ENCODE measurements around the gene MRPS14.

Gene MRPS14

DNA sequence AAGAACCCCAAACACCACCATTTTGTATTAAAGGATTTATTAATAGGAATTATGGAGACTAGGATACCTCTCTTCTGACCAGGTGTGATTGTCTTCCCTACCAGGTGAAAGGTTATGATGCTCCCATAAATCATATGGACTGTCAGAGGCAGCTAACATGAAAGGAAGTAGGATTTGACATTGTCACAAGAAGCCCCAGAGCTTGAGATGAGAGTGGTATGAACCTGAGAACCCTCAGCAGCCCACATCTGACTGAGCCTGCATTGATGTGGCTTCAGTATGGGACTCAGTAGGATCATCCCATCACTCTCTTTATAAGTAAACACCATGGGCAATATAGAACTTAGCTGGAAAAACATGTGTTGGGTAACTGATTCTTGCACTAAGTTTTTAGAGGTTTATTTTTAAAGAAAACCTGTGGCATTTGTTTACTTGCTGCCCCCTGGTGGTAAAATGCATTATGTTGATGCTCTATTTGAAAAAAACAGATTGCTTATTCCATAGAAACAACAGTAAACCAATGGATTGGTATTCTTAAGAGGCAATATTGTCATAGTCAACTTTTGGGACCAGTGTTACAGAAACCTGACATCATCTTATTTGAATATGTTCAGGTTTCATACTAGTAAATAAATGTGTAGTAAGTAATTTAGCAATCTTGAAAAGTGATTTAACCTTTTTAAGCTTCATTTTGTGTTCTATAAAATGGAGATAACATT lies 40.1 kb downstream of the MRPS14 start:
- DNase-seq (ENCODE audit: low read depth): no peak

DNA sequence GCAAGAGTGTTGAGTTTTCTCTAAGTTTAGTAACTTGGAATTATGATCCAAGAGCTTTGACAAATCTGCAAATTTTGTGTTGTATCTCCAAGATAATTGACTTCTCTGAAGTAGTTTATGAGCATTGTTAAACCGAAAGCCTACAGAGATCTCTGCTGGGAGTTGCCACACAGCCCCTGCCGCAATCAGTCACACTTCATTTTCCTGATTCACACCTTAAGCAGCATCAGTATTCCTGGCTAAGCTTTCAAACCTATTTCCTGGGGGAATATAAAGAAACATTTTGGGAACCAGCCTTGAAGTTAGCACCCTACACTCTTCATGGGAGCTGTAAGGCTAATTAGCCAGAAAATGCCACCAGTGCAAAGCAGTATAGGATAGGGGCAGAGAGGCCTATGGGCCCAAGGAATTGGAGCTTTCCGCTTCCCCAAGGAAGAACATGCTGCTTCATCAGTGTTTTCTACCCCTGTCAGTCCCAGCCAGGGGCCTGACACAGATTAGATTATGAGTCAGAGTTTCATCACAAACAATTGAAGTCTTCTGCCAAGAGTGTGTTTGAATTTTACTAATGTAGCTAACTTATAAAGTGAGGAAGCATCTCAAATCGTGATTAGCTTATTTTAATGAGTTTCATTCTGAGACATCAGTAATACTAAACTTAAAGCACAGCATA lies 46.7 kb downstream of the MRPS14 start:
- no peak for DNase-seq (ENCODE audit: low read depth)

DNA sequence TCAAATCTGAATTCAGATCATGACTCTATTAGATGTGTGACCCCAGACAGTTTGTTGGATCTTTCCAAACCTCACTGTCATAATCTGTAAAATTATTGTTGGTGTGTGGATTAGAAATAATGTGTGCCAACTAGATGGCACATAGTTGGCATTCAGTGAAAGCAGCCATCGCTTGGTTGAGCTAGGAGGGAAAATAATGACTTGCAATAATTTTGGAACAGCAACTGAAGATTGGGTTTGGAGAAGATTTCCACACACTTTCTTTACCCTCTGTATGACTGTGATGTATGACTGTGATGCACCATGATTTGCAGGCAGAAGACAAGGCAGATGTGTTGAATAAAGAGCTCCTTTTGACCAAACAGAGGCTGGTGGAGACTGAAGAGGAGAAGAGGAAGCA lies 47.5 kb downstream of the MRPS14 start:
- no peak for DNase-seq (ENCODE audit: low read depth)

DNA sequence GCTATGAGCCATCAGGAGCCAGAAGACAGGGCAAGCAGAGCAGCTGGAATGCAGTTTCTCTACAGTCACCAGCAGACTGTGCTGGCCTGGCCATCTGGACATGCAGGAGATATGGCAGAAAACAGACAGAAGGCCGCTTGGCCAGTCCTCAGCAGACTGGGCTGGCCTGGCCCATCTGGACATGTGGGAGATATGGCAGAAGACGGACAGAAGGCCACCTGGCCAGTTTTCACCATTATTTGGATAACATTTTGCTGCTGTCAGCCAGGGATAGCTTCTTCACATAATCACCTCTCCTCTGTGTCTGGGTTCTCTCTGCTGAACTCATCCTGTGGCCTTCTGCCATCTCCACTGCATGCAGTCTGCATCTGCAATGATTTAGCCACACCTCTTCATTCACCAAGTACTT lies 48.5 kb downstream of the MRPS14 start:
- no peak for DNase-seq (ENCODE audit: low read depth)

DNA sequence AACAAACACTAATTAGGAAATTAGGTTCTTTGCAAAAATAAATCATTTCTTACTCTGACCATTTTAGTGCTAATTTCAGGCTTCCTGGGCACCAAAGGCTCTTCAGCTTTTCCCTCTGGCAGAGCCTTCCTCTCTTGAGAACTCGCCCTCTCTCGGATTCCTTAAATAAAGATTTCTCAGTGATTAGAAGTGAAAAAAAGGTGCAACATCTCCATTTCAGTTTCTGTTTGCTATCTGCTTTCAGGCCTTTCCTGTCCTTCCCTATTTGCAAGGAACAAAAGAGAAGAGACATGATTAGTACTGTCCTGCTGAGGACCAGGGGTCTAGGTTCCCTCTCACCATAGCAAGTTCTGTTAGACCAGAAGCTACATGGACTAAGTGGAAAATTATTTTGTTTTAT lies 51.3 kb downstream of the MRPS14 start:
- no peak for DNase-seq (ENCODE audit: low read depth)

DNA sequence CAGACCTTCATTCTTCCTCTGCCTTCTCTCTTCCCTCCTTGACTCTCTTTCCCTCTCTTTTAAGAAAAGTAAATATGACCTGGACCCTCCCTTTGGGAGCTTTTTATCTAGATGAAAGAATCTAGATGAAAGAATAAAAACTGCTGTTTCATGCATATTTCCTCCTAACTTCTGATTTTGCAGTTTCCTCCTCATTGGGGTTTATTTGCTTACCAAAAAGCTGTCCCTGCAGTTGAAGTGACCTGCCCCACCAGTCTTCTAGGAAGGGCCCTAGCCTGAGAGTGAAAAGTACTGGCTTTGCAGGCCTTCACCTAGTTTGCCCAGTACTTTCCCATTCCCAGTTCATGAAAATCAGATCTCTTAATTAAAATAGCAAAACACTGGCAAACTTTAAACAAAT lies 51.8 kb downstream of the MRPS14 start:
- no peak for DNase-seq (ENCODE audit: low read depth)

DNA sequence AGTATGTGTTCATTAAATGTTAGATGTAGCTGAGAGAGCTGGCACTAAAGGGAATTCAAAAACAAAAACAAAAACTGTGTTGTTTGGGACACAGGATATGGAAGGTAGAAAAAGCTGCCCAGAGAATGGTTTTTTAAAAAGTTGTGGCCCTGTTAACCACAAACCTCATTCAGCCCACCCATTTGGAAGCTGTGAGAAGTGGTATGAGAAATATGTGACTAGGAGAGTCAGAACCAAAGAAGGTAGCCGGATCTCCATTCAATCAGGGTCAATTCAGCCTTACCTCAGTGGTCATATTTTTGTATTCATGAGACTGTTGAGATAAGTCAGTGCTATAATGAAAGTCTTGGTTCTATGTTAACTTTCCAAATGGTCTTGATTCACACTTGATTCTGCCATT lies 53.2 kb downstream of the MRPS14 start:
- no peak for DNase-seq (ENCODE audit: low read depth)

DNA sequence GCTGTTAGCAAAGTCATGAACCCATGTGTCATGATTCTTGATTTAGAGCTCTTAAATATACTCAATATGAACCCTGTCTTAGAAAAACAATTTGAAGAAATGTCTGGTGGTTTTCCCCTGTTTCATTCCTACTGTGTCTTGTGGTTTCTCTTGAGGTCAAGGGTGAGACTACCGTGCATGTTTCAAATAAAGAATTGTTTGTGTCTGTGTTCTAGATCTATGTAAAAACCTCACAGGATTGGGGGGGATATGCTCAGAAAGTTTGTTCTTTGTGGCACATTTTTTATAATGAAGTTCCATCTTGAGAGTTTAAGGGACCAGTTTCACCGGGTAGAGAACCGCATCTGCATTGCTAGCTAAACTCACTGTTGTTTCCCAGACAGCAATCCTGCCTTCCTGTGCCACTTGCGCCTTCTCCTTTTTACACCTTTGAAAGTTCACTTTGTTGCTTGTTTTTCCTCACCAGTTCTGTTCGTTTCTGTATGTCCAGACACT lies 54.4 kb downstream of the MRPS14 start:
- DNase-seq (ENCODE audit: low read depth): no peak

DNA sequence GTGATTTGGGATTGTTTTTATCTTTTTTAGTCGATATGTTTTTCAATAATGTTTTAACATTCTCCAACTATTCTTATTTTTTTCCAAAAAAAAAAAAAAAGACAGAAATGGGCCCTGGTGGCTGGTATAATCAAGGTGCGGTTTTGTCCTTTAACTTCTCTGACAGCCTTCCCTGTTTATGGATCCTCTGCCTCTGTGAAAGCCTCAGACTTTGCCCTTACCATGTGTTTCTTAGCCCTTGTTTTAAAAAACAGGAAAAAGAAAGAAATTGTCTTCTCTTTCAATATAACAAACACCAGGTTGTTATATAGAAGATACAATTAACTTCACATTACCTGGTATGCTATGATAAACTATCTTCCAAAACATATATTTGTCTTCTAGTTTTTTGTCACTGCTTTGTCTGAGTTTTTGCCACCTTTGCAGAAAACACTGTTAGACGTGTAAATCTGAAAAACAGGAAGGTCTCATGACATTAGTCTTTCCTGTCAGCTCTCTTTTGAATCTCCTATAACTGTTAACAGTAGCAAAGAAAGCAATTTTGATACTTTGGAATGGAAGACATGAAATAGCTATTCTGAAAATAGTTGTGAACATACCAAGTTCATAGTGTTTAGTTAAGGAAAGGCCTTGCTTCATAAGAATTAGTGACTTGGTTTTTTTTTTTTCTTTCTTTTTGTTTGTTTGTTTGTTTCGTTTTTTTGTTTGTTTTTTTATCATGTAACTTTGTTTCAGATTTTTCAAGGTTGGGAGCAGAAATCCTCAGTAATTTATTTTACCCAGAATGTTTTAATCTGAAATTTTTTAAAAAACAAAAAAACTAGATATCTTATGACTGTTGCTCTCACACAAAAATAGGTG lies 55.1 kb downstream of the MRPS14 start:
- no peak for DNase-seq (ENCODE audit: low read depth)

DNA sequence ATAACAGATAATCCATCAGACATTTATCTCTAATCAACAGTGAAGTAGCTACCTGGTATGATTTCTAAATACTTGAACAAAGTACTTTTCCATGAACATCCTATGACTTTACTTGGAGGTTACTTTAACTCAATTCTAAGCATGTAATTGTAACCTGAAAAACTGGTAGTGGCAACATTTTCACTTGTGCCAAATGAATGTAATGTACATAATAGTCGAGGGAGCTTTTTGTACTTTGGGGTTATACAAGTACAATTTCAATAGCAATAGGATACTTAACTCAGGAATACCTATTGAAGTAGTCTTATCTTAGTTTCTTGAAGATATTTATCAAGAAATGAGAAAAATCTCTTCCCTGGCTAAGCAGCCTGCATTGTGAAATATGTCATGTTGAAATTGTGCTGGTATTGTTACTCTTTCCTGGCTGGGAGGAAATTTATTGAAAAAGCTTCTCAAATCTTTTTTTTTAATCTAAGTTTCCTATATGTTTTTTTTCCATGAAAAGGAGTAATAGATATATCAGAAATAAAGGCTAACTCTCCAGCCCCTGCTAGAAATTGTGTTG lies 57.1 kb downstream of the MRPS14 start:
- no peak for DNase-seq (ENCODE audit: low read depth)

DNA sequence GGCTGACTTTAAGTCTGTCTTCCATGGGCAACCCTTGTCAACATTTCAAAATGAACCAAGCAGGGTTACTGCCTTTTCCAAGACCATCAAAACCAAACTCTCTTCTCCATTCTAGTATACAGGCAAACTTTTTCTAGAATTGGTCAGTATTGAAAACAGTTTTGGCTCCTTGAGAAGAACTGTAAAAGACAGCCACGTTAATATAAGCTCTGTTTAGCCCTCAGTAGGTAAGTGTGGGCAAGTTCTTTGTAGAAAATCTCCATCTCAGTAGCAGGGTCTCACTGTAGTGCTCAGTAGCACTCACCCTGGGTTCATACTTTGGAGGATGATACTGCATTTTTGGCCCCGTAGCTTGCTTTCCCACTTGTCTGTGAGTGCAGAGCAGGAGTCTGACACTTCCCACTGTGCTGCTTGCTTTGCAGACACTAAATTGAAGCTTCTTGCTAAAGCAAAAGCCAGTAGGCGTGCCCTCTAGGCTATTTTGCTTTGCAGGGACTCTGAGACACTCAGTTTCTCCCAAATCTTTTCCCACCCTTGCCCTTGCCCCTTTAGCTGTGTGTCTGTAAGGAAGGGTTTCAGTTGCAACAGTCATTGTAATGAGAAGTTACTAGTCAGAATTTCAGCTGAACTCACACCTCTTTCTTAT lies 57.7 kb downstream of the MRPS14 start:
- DNase-seq (ENCODE audit: low read depth): no peak

DNA sequence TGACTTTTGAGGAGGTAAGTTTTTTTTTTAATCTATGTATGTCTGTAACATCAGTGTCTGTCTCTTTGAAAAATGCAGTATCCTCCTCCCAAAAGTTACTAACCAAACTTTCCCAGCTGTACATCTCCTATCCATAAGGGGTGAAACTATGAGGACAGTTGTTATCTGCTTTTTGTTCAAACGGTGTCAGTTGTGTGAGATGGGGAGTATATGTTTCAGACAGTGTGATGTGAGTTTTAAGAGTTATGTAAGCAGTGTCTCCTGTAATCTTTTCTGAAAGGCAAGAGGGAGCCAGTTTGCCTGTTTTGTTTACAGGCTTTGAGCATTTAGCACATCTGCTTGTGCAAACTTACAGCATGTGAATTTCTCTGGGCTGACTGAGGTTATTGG lies 58.3 kb downstream of the MRPS14 start:
- no peak for DNase-seq (ENCODE audit: low read depth)

DNA sequence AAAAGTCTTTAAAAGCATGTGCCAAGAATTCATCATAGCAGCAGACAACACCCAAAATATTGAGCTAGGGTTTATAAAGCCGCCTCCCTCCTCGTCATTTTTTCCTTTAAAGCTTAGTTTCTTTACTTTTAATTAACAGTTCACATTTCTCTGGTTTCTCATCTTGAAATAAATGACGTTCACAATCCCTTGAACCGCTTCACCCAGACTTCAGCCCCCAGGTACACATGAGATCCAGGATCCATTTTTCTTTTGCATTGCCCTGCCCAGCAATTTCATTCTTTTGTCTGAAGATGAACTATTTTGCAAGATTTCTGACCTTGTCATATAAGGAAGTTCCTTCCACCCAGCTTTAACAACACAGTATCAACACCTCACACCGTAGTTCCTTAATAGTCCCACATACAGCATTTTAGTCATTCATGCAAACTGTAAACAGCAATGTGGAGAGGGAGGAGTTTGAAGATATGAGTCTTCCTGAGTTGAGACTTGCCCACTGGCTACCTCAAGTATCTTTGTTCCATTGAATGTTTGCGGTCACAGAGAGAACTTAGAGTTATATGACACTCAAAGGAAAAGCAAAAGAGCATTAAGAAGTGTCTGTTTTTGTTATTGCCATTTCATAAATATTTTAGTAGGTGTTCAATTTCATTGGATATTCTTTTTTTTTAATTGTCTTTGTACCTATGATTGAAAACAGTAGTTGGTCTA lies 58.8 kb downstream of the MRPS14 start:
- DNase-seq (ENCODE audit: low read depth): no peak

DNA sequence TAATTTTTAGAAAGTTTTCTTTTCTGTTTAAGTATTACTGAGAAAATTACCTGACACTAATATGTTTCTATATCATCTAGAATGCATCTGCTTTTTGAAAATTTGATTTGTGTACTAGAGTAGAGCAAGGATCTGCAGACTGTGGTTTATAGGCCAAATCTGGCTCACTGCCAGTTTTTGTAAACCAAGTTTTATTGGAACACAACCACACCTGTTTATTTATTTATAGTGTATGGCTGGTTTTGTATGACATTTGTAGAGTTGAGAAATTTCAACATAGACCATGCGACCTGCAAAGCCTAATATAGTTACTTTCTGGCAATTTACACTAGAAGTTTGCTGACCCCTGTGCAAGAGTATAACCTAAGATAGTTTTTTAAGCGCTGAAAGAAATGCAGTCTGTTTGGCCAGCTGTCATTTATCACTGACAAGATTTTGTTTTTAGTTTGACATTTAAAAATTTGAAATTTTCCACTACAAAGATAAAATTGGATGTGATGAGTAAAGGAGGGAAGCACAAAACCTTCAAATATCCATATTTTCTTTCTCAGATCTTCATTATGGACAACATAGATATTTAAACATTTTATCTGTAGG lies 59.6 kb downstream of the MRPS14 start:
- DNase-seq (ENCODE audit: low read depth): no peak

Measured in activated T-helper 9 cell treated with anti-CD3 and anti-CD28 coated beads, Interleukin-2, amount 50 U/mL, for 16 hours (primary cell).